ENCODE results near the gene JAK1. TPM values are rescaled to one million over a fixed set of nuclear protein-coding genes. Genes with fewer than 3 reads are reported as not detected.

JAK1 gene
- total RNA-seq, 1 donor from 2014 or later = 80.7 TPM

DNA sequence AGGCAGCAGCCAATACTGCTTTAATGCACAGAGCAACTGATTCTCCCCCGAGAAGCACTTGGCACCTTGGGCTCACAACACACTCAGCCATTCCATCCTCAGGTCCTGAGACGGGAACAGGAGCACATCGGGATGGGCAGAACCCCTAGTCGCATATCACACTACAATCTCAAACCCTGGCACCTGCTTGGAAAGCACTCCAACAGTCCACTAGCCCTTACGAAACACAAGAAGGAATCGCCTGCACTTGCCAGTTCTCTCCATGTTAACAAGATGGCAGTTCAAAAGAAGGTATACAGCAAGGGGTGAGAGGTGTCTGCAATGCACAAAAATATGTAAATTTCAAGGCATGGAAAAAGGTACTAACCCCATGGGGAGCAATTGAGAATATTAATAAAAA is 21.4 kb downstream of the JAK1 start:
- H3K4me2 ChIP-seq (ENCODE audit: low read length) = no peak overlapping the region
- no peak overlapping the region for H3K27ac ChIP-seq (ENCODE audit: low read depth, low read length)
- no peaks in the 10 kb centered on the region for H3K9me3 ChIP-seq (ENCODE audit: insufficient read depth, low read depth, low read length)
- H3K4me3 ChIP-seq (ENCODE audit: insufficient read depth, low read depth, low read length) = no peak overlapping the region
- H3K27me3 ChIP-seq (ENCODE audit: insufficient read depth, low read length) = no peaks in the 10 kb centered on the region
- Mint-ChIP-seq H3K9me3 (ENCODE audit: unreplicated experiment) (no peaks in the 10 kb centered on the region), H3K4me3 (ENCODE audit: unreplicated experiment) (no peak overlapping the region), H3K4me1 (ENCODE audit: low read depth, unreplicated experiment) (peaks cover 11% of the 10 kb centered on the region), H3K36me3 (ENCODE audit: low read depth, unreplicated experiment) (no peaks in the 10 kb centered on the region), H3K27me3 (ENCODE audit: low read depth, unreplicated experiment) (no peaks in the 10 kb centered on the region), H3K27ac (ENCODE audit: unreplicated experiment) (no peak overlapping the region)
- no peak overlapping the region for H2AFZ ChIP-seq (ENCODE audit: low read depth, low read length)
- TF ChIP-seq EZH2 (IDR thresholded peaks at IDR 0.05; ENCODE audit: insufficient read depth, low read length) = no peak
- TF ChIP-seq, protein P1, sequence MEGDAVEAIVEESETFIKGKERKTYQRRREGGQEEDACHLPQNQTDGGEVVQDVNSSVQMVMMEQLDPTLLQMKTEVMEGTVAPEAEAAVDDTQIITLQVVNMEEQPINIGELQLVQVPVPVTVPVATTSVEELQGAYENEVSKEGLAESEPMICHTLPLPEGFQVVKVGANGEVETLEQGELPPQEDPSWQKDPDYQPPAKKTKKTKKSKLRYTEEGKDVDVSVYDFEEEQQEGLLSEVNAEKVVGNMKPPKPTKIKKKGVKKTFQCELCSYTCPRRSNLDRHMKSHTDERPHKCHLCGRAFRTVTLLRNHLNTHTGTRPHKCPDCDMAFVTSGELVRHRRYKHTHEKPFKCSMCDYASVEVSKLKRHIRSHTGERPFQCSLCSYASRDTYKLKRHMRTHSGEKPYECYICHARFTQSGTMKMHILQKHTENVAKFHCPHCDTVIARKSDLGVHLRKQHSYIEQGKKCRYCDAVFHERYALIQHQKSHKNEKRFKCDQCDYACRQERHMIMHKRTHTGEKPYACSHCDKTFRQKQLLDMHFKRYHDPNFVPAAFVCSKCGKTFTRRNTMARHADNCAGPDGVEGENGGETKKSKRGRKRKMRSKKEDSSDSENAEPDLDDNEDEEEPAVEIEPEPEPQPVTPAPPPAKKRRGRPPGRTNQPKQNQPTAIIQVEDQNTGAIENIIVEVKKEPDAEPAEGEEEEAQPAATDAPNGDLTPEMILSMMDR (IDR thresholded peaks at IDR 0.05; ENCODE audit: insufficient read depth, low read depth, low read length) = no peak
- no peaks in the 10 kb centered on the region for H3K4me1 ChIP-seq (ENCODE audit: insufficient read depth, low read length)
- peaks cover 59% of the 10 kb centered on the region for H4K20me1 ChIP-seq (ENCODE audit: insufficient read depth, low read length)
- no peak overlapping the region for H3K9ac ChIP-seq (ENCODE audit: low read length)
- H3K79me2 ChIP-seq (ENCODE audit: insufficient read depth, low read length) = peaks cover 95% of the 10 kb centered on the region
- FAIRE-seq (no peak), DNase-seq (ENCODE audit: low read depth) (no peak)
- no peaks in the 10 kb centered on the region for H3K36me3 ChIP-seq (ENCODE audit: insufficient read depth, low read length)

DNA sequence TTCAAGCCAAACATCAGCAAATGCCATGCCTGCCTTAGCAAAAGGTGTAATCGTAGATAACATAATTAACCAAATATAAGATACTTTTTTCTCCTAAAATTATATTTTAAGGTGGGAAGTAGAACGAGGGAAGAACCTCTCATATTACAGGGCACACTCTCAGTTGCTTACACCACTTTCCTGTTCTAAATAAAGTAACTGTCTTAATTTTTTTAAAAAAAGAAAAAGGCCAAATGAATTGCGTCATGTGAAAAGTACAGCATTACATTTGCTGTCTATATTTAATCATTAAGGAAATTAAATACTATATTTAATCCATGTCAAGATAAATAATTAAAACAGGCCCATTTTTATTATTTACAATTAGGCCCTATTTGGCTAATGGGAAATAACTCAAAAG is 23.7 kb downstream of the JAK1 start:
- Histone ChIP-seq H3K4me3 (ENCODE audit: insufficient read depth, low read depth, low read length) (no peak overlapping the region), H3K36me3 (ENCODE audit: insufficient read depth, low read length) (no peaks in the 10 kb centered on the region), H3K9ac (ENCODE audit: low read length) (no peak overlapping the region), H4K20me1 (ENCODE audit: insufficient read depth, low read length) (peaks cover 46% of the 10 kb centered on the region), H2AFZ (ENCODE audit: low read depth, low read length) (no peak overlapping the region), H3K27ac (ENCODE audit: low read depth, low read length) (no peak overlapping the region), H3K4me2 (ENCODE audit: low read length) (no peak overlapping the region), H3K4me1 (ENCODE audit: insufficient read depth, low read length) (no peaks in the 10 kb centered on the region), H3K79me2 (ENCODE audit: insufficient read depth, low read length) (peaks cover 94% of the 10 kb centered on the region), H3K27me3 (ENCODE audit: insufficient read depth, low read length) (no peaks in the 10 kb centered on the region), H3K9me3 (ENCODE audit: insufficient read depth, low read depth, low read length) (no peaks in the 10 kb centered on the region)
- H3K36me3 Mint-ChIP-seq (ENCODE audit: low read depth, unreplicated experiment) = no peaks in the 10 kb centered on the region
- FAIRE-seq (no peak), DNase-seq (ENCODE audit: low read depth) (no peak)
- H3K27me3 Mint-ChIP-seq (ENCODE audit: low read depth, unreplicated experiment) = no peaks in the 10 kb centered on the region
- no peaks in the 10 kb centered on the region for H3K9me3 Mint-ChIP-seq (ENCODE audit: unreplicated experiment)
- no peak for TF ChIP-seq EZH2 (IDR thresholded peaks at IDR 0.05; ENCODE audit: insufficient read depth, low read length)
- TF ChIP-seq, protein P1 (IDR thresholded peaks at IDR 0.05; ENCODE audit: insufficient read depth, low read depth, low read length) = no peak
- H3K4me3 Mint-ChIP-seq (ENCODE audit: unreplicated experiment) = no peak overlapping the region
- no peak overlapping the region for H3K27ac Mint-ChIP-seq (ENCODE audit: unreplicated experiment)
- peaks cover 6% of the 10 kb centered on the region for H3K4me1 Mint-ChIP-seq (ENCODE audit: low read depth, unreplicated experiment)

DNA sequence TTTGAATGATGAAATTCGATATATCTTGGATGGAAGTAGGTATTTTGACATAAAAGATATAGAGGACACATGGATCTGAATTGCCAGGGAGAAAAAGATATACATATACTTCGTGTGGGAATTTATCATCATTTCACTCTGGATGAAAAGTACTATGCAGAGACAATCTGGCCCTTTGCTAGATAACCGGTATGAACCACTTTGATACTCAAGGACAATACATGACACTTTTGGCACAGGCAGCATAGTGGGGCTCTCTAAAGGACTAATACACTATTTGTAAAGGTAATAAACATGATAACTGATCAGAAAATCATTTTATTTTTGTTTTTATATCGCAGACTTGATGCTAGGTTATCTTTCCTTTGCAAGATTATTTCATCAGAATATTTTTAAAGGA is 24.2 kb downstream of the JAK1 start:
- TF ChIP-seq, protein P1 (IDR thresholded peaks at IDR 0.05; ENCODE audit: insufficient read depth, low read depth, low read length) = no peak
- Mint-ChIP-seq H3K36me3 (ENCODE audit: low read depth, unreplicated experiment) (peaks cover under 1% of the 10 kb centered on the region), H3K27ac (ENCODE audit: unreplicated experiment) (no peak overlapping the region), H3K27me3 (ENCODE audit: low read depth, unreplicated experiment) (no peaks in the 10 kb centered on the region), H3K4me3 (ENCODE audit: unreplicated experiment) (no peak overlapping the region), H3K4me1 (ENCODE audit: low read depth, unreplicated experiment) (peaks cover 4% of the 10 kb centered on the region), H3K9me3 (ENCODE audit: unreplicated experiment) (no peaks in the 10 kb centered on the region)
- FAIRE-seq (no peak), DNase-seq (ENCODE audit: low read depth) (no peak)
- Histone ChIP-seq H2AFZ (ENCODE audit: low read depth, low read length) (no peak overlapping the region), H4K20me1 (ENCODE audit: insufficient read depth, low read length) (peaks cover 41% of the 10 kb centered on the region), H3K9me3 (ENCODE audit: insufficient read depth, low read depth, low read length) (no peaks in the 10 kb centered on the region), H3K9ac (ENCODE audit: low read length) (no peak overlapping the region), H3K27me3 (ENCODE audit: insufficient read depth, low read length) (no peaks in the 10 kb centered on the region), H3K4me2 (ENCODE audit: low read length) (no peak overlapping the region), H3K79me2 (ENCODE audit: insufficient read depth, low read length) (peaks cover 94% of the 10 kb centered on the region), H3K36me3 (ENCODE audit: insufficient read depth, low read length) (no peaks in the 10 kb centered on the region), H3K27ac (ENCODE audit: low read depth, low read length) (no peak overlapping the region), H3K4me3 (ENCODE audit: insufficient read depth, low read depth, low read length) (no peak overlapping the region), H3K4me1 (ENCODE audit: insufficient read depth, low read length) (no peaks in the 10 kb centered on the region)
